A673 (cell line): ENCODE measurements around the gene GGNBP2. TPM values are rescaled to one million over a fixed set of nuclear protein-coding genes. Genes with fewer than 3 reads are reported as not detected.

Source experiments
- BruUV-seq: library from RNA; stranded (reverse); fragments of 400-500 nt; replicated peaks from 2 replicates; lab custom pipeline; 2021; lab: Mats Ljungman, UMichigan
- CTCF ChIA-PET: fragments of 300-600 bp; sonication (Branson Sonifier 250); formaldehyde crosslinking; loops from one replicate; lab custom pipeline; 2022; ENCODE audit warnings: antibody characterized with exemption; lab: Charles Lee
- POLR2A ChIA-PET: fragments of 300-600 bp; sonication (Branson Sonifier 250); formaldehyde crosslinking; loops from one replicate; lab custom pipeline; 2022; ENCODE audit warnings: antibody characterized with exemption; ENCODE audit not compliant: low non-redundant PET; lab: Charles Lee
- DNase-seq: peaks from one replicate; pipeline ENCODE4 v3.0.0-alpha.2; 2015; ENCODE audit warnings: low spot score
- H3K27ac ChIP-seq: fragments of 200-600 bp; sonication (generic); 2 replicates; pipeline ENCODE4 v1.5.1; 2016; ENCODE audit warnings: mixed run types, low read depth, mild to moderate bottlenecking, mixed read lengths, antibody characterized with exemption, low read length; ENCODE audit not compliant: poor library complexity, severe bottlenecking
- H3K27me3 ChIP-seq: fragments of 200-600 bp; sonication (generic); replicated peaks from 2 replicates; pipeline ENCODE4 v1.6.1; 2017; ENCODE audit warnings: mixed run types, low read depth, mild to moderate bottlenecking, mixed read lengths, antibody characterized with exemption, low read length; ENCODE audit not compliant: insufficient read depth, poor library complexity
- H3K36me3 ChIP-seq: fragments of 200-600 bp; sonication (generic); 2 replicates; pipeline ENCODE4 v1.6.1; 2016; ENCODE audit warnings: mixed run types, mild to moderate bottlenecking, mixed read lengths, antibody characterized with exemption, low read length; ENCODE audit not compliant: insufficient read depth, poor library complexity, severe bottlenecking
- H3K4me1 ChIP-seq: fragments of 200-600 bp; sonication (generic); 2 replicates; pipeline ENCODE4 v1.6.1; 2017; ENCODE audit warnings: mixed run types, mild to moderate bottlenecking, mixed read lengths, antibody characterized with exemption, low read length; ENCODE audit not compliant: insufficient read depth, poor library complexity, severe bottlenecking
- H3K4me3 ChIP-seq: fragments of 200-600 bp; sonication (generic); 2 replicates; pipeline ENCODE4 v1.5.1; 2016; ENCODE audit warnings: low read depth, mixed run types, mild to moderate bottlenecking, mixed read lengths, low read length; ENCODE audit not compliant: poor library complexity, severe bottlenecking
- H3K9me3 ChIP-seq: fragments of 200-600 bp; sonication (generic); 2 replicates; pipeline ENCODE4 v1.6.1; 2016; ENCODE audit warnings: mixed run types, low read depth, mild to moderate bottlenecking, mixed read lengths, antibody characterized with exemption, low read length; ENCODE audit not compliant: poor library complexity, severe bottlenecking
- CTCF ChIP-seq: fragments of 300-800, 200-600 bp; sonication (generic); conservative IDR thresholded peaks from 2 replicates; pipeline ENCODE4 v1.5.1; 2017; ENCODE audit warnings: low read depth, mild to moderate bottlenecking, antibody characterized with exemption, low read length, moderate library complexity, mixed read lengths
- EZH2 ChIP-seq: fragments of 200-600 bp; sonication (generic); IDR thresholded peaks from 2 replicates; pipeline ENCODE4 v1.6.1; 2017; ENCODE audit warnings: borderline replicate concordance, low read depth, mild to moderate bottlenecking, mixed read lengths, antibody characterized with exemption, low read length; ENCODE audit not compliant: poor library complexity, severe bottlenecking
- intact Hi-C: fragments of 100-400 bp; cut with micrococcal nuclease; formaldehyde crosslinking; loops from one replicate; pipeline ENCODE4 v1.10.0; 2022; ENCODE audit not compliant: unreplicated experiment
- total RNA-seq: library from RNA; stranded (reverse); gene quantifications from 2 replicates; pipeline ENCODE4 v1.2.3, GENCODE V29; 2021

The GGNBP2 gene
- total RNA-seq, 1 experiment from 2014 or later: 50.4 TPM

DNA sequence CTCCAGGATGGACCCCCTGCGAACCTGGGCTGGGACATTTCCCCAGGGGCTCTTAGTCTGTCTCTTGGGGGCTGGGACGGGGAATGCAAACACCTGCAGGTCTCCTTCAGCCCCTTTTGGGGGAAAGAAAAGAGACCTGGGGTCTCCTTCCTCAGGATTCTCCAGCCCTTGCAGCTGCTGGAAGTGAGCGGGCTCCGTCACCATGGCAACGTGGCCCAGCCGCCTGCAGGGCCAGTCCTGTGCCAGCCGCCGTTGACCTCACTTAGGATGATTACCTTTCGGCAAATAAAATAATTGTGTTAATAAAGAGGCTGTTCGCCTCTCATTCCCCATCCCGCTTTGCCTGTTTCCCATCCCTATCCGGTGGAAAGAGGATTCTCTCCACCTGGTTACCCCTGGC, 82.4 kb downstream of the GGNBP2 start:
- Histone ChIP-seq H3K4me3 (no peak overlapping the region), H3K27ac (no peak overlapping the region), H3K27me3 (no peaks in the 10 kb centered on the region), H3K9me3 (no peaks in the 10 kb centered on the region), H3K4me1 (no peaks in the 10 kb centered on the region), H3K36me3 (no peaks in the 10 kb centered on the region)
- DNase-seq: no peak
- BruUV-seq: no TSS peak
- CTCF ChIA-PET: no interaction called here
- no peak for TF ChIP-seq CTCF
- intact Hi-C loops: loop anchor here (10.0 kb wide), 1 partner anchor 1188 kb away; no protein-coding TSS in a partner anchor
- POLR2A ChIA-PET: no interaction called here

- TF ChIP-seq CTCF (no peak), EZH2 (no peak)
- ChIA-PET POLR2A (no interaction called here), CTCF (no interaction called here)
- H3K4me3 ChIP-seq: no peak overlapping the region
- intact Hi-C loops: loop anchor here (10.0 kb wide), 1 partner anchor 1186 kb away; no protein-coding TSS in a partner anchor
- no TSS peak for BruUV-seq
- H3K9me3 ChIP-seq: no peaks in the 10 kb centered on the region
- no peaks in the 10 kb centered on the region for H3K4me1 ChIP-seq
- H3K27ac ChIP-seq: no peak overlapping the region
- DNase-seq: no peak
- H3K27me3 ChIP-seq: no peaks in the 10 kb centered on the region
- H3K36me3 ChIP-seq: no peaks in the 10 kb centered on the region
Measured at GRCh38 chr17:36628576-36628975, 83.9 kb downstream of the GGNBP2 start.

GRCh38 chr17:36629252-36629847, 84.6 kb downstream of the GGNBP2 start:
- POLR2A ChIA-PET: no interaction called here
- peak; percentile 48 for DNase-seq
- TF ChIP-seq CTCF: peak; percentile 77
- TF ChIP-seq EZH2: no peak

More at GRCh38 chr17:36629252-36629847, 84.6 kb downstream of the GGNBP2 start:
- Histone ChIP-seq H3K27ac (no peak overlapping the region), H3K4me3 (no peak overlapping the region), H3K4me1 (no peaks in the 10 kb centered on the region), H3K36me3 (no peaks in the 10 kb centered on the region), H3K9me3 (no peaks in the 10 kb centered on the region), H3K27me3 (no peaks in the 10 kb centered on the region)
- intact Hi-C loops: loop anchor here (1.0 to 10.0 kb wide), 2 partner anchors 418 to 1185 kb away; no protein-coding TSS in a partner anchor
- no TSS peak for BruUV-seq
- CTCF ChIA-PET: interaction anchor here (0.7 kb wide), 1 partner anchor 27 kb away, joined by 7 read pairs; no protein-coding TSS in a partner anchor
